Neural progenitor cell (in vitro differentiated cells): ENCODE measurements around the gene ZSCAN32.

Experiments
- EZH2 ChIP-seq: fragments of 200-600 bp; sonication (generic); IDR thresholded peaks from 2 replicates; pipeline ENCODE4 v1.6.1; 2017; ENCODE audit warnings: antibody characterized with exemption, mild to moderate bottlenecking, moderate library complexity
- EZH2phosphoT487 ChIP-seq: fragments of 200-600 bp; sonication (generic); IDR thresholded peaks from 2 replicates; pipeline ENCODE4 v1.6.1; 2017; ENCODE audit warnings: antibody characterized with exemption
- TF ChIP-seq, protein P1 (sequence below): fragments of 200-600 bp; sonication (generic); IDR thresholded peaks from 2 replicates; pipeline ENCODE4 v1.5.1; 2017; ENCODE audit warnings: antibody characterized with exemption, mild to moderate bottlenecking

DNA sequence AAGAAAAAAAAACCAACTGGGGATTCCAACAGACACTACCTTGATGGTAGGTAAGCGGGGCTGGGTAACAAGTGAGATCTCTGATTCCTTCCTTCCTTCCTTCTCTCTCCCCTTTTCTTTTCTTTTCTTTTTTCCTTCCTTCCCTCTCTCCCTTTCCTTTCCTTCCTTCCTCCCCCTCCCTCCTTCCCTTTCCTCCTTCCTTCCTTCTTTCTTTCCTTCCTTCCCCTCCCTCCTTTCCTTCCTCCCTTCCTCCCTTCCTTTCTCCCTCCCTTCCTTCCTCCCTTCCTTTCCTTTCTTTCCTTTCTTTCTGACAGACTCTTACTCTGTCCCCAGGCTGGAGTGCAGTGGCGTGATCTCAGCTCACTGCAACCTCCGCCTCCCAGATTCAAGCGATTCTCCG is 25.1 kb downstream of the ZSCAN32 start:
- TF ChIP-seq, protein P1, sequence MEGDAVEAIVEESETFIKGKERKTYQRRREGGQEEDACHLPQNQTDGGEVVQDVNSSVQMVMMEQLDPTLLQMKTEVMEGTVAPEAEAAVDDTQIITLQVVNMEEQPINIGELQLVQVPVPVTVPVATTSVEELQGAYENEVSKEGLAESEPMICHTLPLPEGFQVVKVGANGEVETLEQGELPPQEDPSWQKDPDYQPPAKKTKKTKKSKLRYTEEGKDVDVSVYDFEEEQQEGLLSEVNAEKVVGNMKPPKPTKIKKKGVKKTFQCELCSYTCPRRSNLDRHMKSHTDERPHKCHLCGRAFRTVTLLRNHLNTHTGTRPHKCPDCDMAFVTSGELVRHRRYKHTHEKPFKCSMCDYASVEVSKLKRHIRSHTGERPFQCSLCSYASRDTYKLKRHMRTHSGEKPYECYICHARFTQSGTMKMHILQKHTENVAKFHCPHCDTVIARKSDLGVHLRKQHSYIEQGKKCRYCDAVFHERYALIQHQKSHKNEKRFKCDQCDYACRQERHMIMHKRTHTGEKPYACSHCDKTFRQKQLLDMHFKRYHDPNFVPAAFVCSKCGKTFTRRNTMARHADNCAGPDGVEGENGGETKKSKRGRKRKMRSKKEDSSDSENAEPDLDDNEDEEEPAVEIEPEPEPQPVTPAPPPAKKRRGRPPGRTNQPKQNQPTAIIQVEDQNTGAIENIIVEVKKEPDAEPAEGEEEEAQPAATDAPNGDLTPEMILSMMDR: no peak
- TF ChIP-seq EZH2 (no peak), EZH2phosphoT487 (no peak)
